GM23338 (cell line): Measurements from ENCODE around the gene RASSF4. TPM values are rescaled to one million over a fixed set of nuclear protein-coding genes. Genes with fewer than 3 reads are reported as not detected.

ENCODE experiments used
- ATAC-seq: fragments of 200-7000 bp; cut with Tn5 transposase; 3 replicates; pipeline ENCODE4 v1.9.1; 2020
- DNase-seq: peaks from one replicate; pipeline ENCODE4 v3.0.0-alpha.2; 2015; ENCODE audit warnings: low spot score
- H2AFZ ChIP-seq: fragments of 200-600 bp; sonication (generic); 2 replicates; pipeline ENCODE4 v1.8.0; 2016; ENCODE audit warnings: antibody characterized with exemption, mild to moderate bottlenecking, moderate library complexity
- H3F3A ChIP-seq: fragments of 200-600 bp; sonication (generic); replicated peaks from 2 replicates; pipeline ENCODE4 v1.8.0; 2017; ENCODE audit warnings: antibody characterized with exemption, mixed run types, low read depth
- H3K27ac ChIP-seq: fragments of 200-600 bp; sonication (generic); 2 replicates; pipeline ENCODE4 v1.6.1; 2016; ENCODE audit warnings: low read depth
- H3K27me3 ChIP-seq: fragments of 200-600 bp; sonication (generic); 2 replicates; pipeline ENCODE4 v1.8.0; 2016; ENCODE audit warnings: mild to moderate bottlenecking, mixed run types, moderate library complexity; ENCODE audit not compliant: insufficient read depth
- H3K36me3 ChIP-seq: fragments of 200-600 bp; sonication (generic); 2 replicates; pipeline ENCODE4 v1.8.0; 2016; ENCODE audit warnings: mild to moderate bottlenecking; ENCODE audit not compliant: insufficient read depth
- H3K4me1 ChIP-seq: fragments of 200-600 bp; sonication (generic); 2 replicates; pipeline ENCODE4 v1.8.0; 2016; ENCODE audit warnings: mild to moderate bottlenecking, moderate library complexity; ENCODE audit not compliant: insufficient read depth
- H3K4me2 ChIP-seq: fragments of 200-600 bp; sonication (generic); 2 replicates; pipeline ENCODE4 v1.7.1; 2017; ENCODE audit warnings: mixed run types
- H3K4me3 ChIP-seq: fragments of 200-600 bp; sonication (generic); 2 replicates; pipeline ENCODE4 v1.6.1; 2016; ENCODE audit warnings: mixed run types
- H3K79me2 ChIP-seq: fragments of 200-600 bp; sonication (generic); replicated peaks from 2 replicates; pipeline ENCODE4 v1.8.0; 2017; ENCODE audit warnings: mild to moderate bottlenecking; ENCODE audit not compliant: insufficient read depth
- H3K9me2 ChIP-seq: fragments of 200-600 bp; sonication (generic); 2 replicates; pipeline ENCODE4 v1.8.0; 2017; ENCODE audit not compliant: insufficient read depth
- H4K20me1 ChIP-seq: fragments of 200-600 bp; sonication (generic); replicated peaks from 2 replicates; pipeline ENCODE4 v1.8.0; 2017; ENCODE audit warnings: mild to moderate bottlenecking; ENCODE audit not compliant: insufficient read depth
- H3K27ac Mint-ChIP-seq: 2 replicates; pipeline ENCODE4 v1.8.0; 2020; ENCODE audit warnings: inconsistent platforms, mild to moderate bottlenecking, moderate library complexity, mixed read lengths
- H3K27me3 Mint-ChIP-seq: 3 replicates; pipeline ENCODE4 v1.8.0; 2022; ENCODE audit warnings: low read depth, mild to moderate bottlenecking, moderate library complexity, mixed read lengths, inconsistent platforms; ENCODE audit not compliant: insufficient read depth, poor library complexity
- H3K36me3 Mint-ChIP-seq: 3 replicates; pipeline ENCODE4 v1.8.0; 2021; ENCODE audit warnings: low read depth, mild to moderate bottlenecking, inconsistent platforms, moderate library complexity, mixed read lengths
- H3K4me1 Mint-ChIP-seq: 3 replicates; pipeline ENCODE4 v1.8.0; 2020; ENCODE audit warnings: mild to moderate bottlenecking, inconsistent platforms, mixed read lengths
- H3K4me3 Mint-ChIP-seq: 3 replicates; pipeline ENCODE4 v1.8.0; 2021; ENCODE audit warnings: moderate library complexity, mild to moderate bottlenecking, inconsistent platforms, mixed read lengths
- H3K9me3 Mint-ChIP-seq: 3 replicates; pipeline ENCODE4 v1.8.0; 2020; ENCODE audit warnings: moderate library complexity, mild to moderate bottlenecking, inconsistent platforms, mixed read lengths
- CREB1 ChIP-seq: fragments of 250-450 bp; sonication (Bioruptor Pico); IDR thresholded peaks from 2 replicates; pipeline ENCODE4 v1.5.0; 2020; ENCODE audit warnings: low read depth, mild to moderate bottlenecking, moderate library complexity
- CTCF ChIP-seq, 2 experiments: fragments of 200-600 bp in 1 of 2; sonication (generic) in 1 of 2; conservative IDR thresholded peaks; 2 replicates each; pipeline versions ENCODE4 v1.5.1 to v1.6.1; 2016 to 2017; ENCODE audit warnings: antibody characterized with exemption in 2 of 2, low read depth in 2 of 2, mild to moderate bottlenecking in 2 of 2, moderate library complexity in 1 of 2
- ETS1 ChIP-seq: IDR thresholded peaks from 2 replicates; pipeline ENCODE4 v1.6.1; 2016; ENCODE audit warnings: antibody characterized with exemption
- EZH2 ChIP-seq: fragments of 200-600 bp; sonication (generic); IDR thresholded peaks from one replicate; pipeline ENCODE4 v1.8.0; 2017; ENCODE audit warnings: antibody characterized with exemption, mild to moderate bottlenecking, low read depth; ENCODE audit not compliant: unreplicated experiment
- EZH2phosphoT487 ChIP-seq: fragments of 200-600 bp; sonication (generic); IDR thresholded peaks from one replicate; pipeline ENCODE4 v1.8.1; 2018; ENCODE audit warnings: antibody characterized with exemption; ENCODE audit not compliant: unreplicated experiment
- JUNB ChIP-seq: IDR thresholded peaks from one replicate; pipeline ENCODE4 v1.6.1; 2016; ENCODE audit warnings: antibody characterized with exemption; ENCODE audit not compliant: unreplicated experiment
- NANOG ChIP-seq: IDR thresholded peaks from 2 replicates; pipeline ENCODE4 v1.6.1; 2016; ENCODE audit warnings: antibody characterized with exemption, borderline replicate concordance
- POLR2AphosphoS5 ChIP-seq: IDR thresholded peaks from 2 replicates; pipeline ENCODE4 v1.6.1; 2016; ENCODE audit warnings: antibody characterized with exemption, low read depth
- STAT1 ChIP-seq: IDR thresholded peaks from one replicate; pipeline ENCODE4 v1.6.1; 2016; ENCODE audit warnings: antibody characterized with exemption; ENCODE audit not compliant: unreplicated experiment
- ZNF114 ChIP-seq: fragments of 250-450 bp; sonication (Bioruptor Pico); IDR thresholded peaks from 2 replicates; pipeline ENCODE4 v1.5.0; 2020; ENCODE audit warnings: mild to moderate bottlenecking, moderate library complexity
- ZNF331 ChIP-seq: fragments of 250-450 bp; sonication (Bioruptor Pico); IDR thresholded peaks from 2 replicates; pipeline ENCODE4 v1.5.0; 2020; ENCODE audit warnings: low read depth, mild to moderate bottlenecking, moderate library complexity
- polyA plus RNA-seq: library from polyadenylated mRNA; unstranded; fragments of >200 nt; fragmentation: Nextera tagmentation; extraction: Ambion mirVana; gene quantifications from 2 replicates; pipeline ENCODE4 v1.2.1, GENCODE V29; 2016
- total RNA-seq: library from RNA; depleted of rRNA; stranded (reverse); fragments of >200 nt; shearing (Covaris generic); gene quantifications from 2 replicates; pipeline ENCODE4 v1.2.3, GENCODE V29; 2014

RASSF4 gene
- total and polyA plus RNA-seq, 2 experiments from 2014 or later = 12.4 to 13.6 TPM

GRCh38 chr10:44983066-44983894 is 23.7 kb downstream of the RASSF4 start:
- H3K4me3 ChIP-seq = no peak overlapping the region
- H3K4me1 ChIP-seq = peaks cover 44% of the 10 kb centered on the region
- H3F3A ChIP-seq = no peaks in the 10 kb centered on the region
- Mint-ChIP-seq H3K9me3 (no peaks in the 10 kb centered on the region), H3K4me1 (peaks cover 60% of the 10 kb centered on the region), H3K36me3 (peaks cover 1% of the 10 kb centered on the region; the same call in 2 of the 3 replicates), H3K4me3 (no peak overlapping the region), H3K27ac (no peak overlapping the region), H3K27me3 (peaks cover 19% of the 10 kb centered on the region)
- no peaks in the 10 kb centered on the region for H3K27me3 ChIP-seq
- ATAC-seq (no peak), DNase-seq (no peak)
- H3K4me2 ChIP-seq = no peak overlapping the region
- H3K36me3 ChIP-seq = no peaks in the 10 kb centered on the region
- no peak for TF ChIP-seq POLR2AphosphoS5
- no peak for TF ChIP-seq EZH2
- TF ChIP-seq ETS1 = no peak
- no peak for TF ChIP-seq ZNF331 (CRISPR knock-in tag)
- TF ChIP-seq ZNF114 (CRISPR knock-in tag) = no peak
- TF ChIP-seq CTCF (conservative IDR thresholded peaks at IDR 0.05; ENCODE audit: low read depth in 2 of 2) = no peak
- no peaks in the 10 kb centered on the region for H3K9me2 ChIP-seq
- H3K79me2 ChIP-seq = no peaks in the 10 kb centered on the region
- no peaks in the 10 kb centered on the region; the same call in 1 of the 2 replicates for H4K20me1 ChIP-seq
- no peak overlapping the region for H2AFZ ChIP-seq
- no peak overlapping the region for H3K27ac ChIP-seq

GRCh38 chr10:44983895-44984278 is 24.3 kb downstream of the RASSF4 start:
- H3K79me2 ChIP-seq = no peaks in the 10 kb centered on the region
- H2AFZ ChIP-seq = no peak overlapping the region
- H3K27me3 Mint-ChIP-seq = peaks cover 21% of the 10 kb centered on the region
- H3K36me3 ChIP-seq = no peaks in the 10 kb centered on the region
- peaks cover 59% of the 10 kb centered on the region for H3K4me1 Mint-ChIP-seq
- H3K9me3 Mint-ChIP-seq = no peaks in the 10 kb centered on the region
- no peaks in the 10 kb centered on the region for H3F3A ChIP-seq
- no peak overlapping the region for H3K27ac Mint-ChIP-seq
- no peak for ATAC-seq
- H3K27ac ChIP-seq = no peak overlapping the region
- no peak overlapping the region for H3K4me2 ChIP-seq
- peaks cover 42% of the 10 kb centered on the region for H3K4me1 ChIP-seq
- H3K36me3 Mint-ChIP-seq = peaks cover 6% of the 10 kb centered on the region; the same call in 2 of the 3 replicates
- no peak overlapping the region for H3K4me3 ChIP-seq
- no peak for DNase-seq
- H4K20me1 ChIP-seq = no peaks in the 10 kb centered on the region; the same call in 1 of the 2 replicates
- H3K4me3 Mint-ChIP-seq = no peak overlapping the region
- no peaks in the 10 kb centered on the region for H3K9me2 ChIP-seq
- H3K27me3 ChIP-seq = no peaks in the 10 kb centered on the region
- TF ChIP-seq POLR2AphosphoS5 (no peak), EZH2phosphoT487 (no peak), ZNF114 (CRISPR knock-in tag) (no peak), CREB1 (CRISPR knock-in tag) (no peak), CTCF (conservative IDR thresholded peaks at IDR 0.05; ENCODE audit: low read depth in 2 of 2) (no peak), STAT1 (no peak), JUNB (no peak), NANOG (no peak)
